Hepatocyte (in vitro differentiated cells): ENCODE results near the gene KAT7. TPM values are rescaled to one million over a fixed set of nuclear protein-coding genes. Genes with fewer than 3 reads are reported as not detected.

Experiments
- DNase-seq: peaks from one replicate; pipeline ENCODE4 v3.0.0-alpha.2; 2016; ENCODE audit warnings: low spot score
- H2AFZ ChIP-seq: fragments of 200-600 bp; sonication (generic); 2 replicates; pipeline ENCODE4 v1.6.0; 2016; ENCODE audit warnings: antibody characterized with exemption, mild to moderate bottlenecking
- H3K27ac ChIP-seq: fragments of 200-600 bp; sonication (generic); 2 replicates; pipeline ENCODE4 v1.5.1; 2016; ENCODE audit warnings: mild to moderate bottlenecking
- H3K27me3 ChIP-seq: fragments of 200-600 bp; sonication (generic); 2 replicates; pipeline ENCODE4 v1.6.1; 2016
- H3K36me3 ChIP-seq: fragments of 200-600 bp; sonication (generic); replicated peaks from 2 replicates; pipeline ENCODE4 v1.5.1; 2016; ENCODE audit warnings: low read depth; ENCODE audit not compliant: insufficient read depth
- H3K4me1 ChIP-seq: fragments of 200-600 bp; sonication (generic); 2 replicates; pipeline ENCODE4 v1.5.1; 2016; ENCODE audit warnings: mild to moderate bottlenecking, moderate library complexity; ENCODE audit not compliant: insufficient read depth
- H3K4me2 ChIP-seq: fragments of 200-600 bp; sonication (generic); 2 replicates; pipeline ENCODE4 v1.6.0; 2016
- H3K4me3 ChIP-seq: fragments of 200-600 bp; sonication (generic); 2 replicates; pipeline ENCODE4 v1.5.1; 2016; ENCODE audit warnings: mild to moderate bottlenecking
- H3K79me2 ChIP-seq: fragments of 200-600 bp; sonication (generic); 2 replicates; pipeline ENCODE4 v1.6.0; 2017; ENCODE audit warnings: mild to moderate bottlenecking
- H3K9me2 ChIP-seq: fragments of 200-600 bp; sonication (generic); replicated peaks from 2 replicates; pipeline ENCODE4 v1.6.0; 2017; ENCODE audit warnings: mild to moderate bottlenecking; ENCODE audit not compliant: insufficient read depth
- H3K9me3 ChIP-seq: fragments of 200-600 bp; sonication (generic); 2 replicates; pipeline ENCODE4 v1.5.1; 2016; ENCODE audit warnings: low read depth, mild to moderate bottlenecking
- H4K20me1 ChIP-seq: fragments of 200-600 bp; sonication (generic); 2 replicates; pipeline ENCODE4 v1.6.0; 2016; ENCODE audit warnings: mild to moderate bottlenecking; ENCODE audit not compliant: insufficient read depth, poor library complexity, severe bottlenecking
- EZH2 ChIP-seq: fragments of 200-600 bp; sonication (generic); IDR thresholded peaks from 2 replicates; pipeline ENCODE4 v1.6.1; 2016; ENCODE audit warnings: antibody characterized with exemption, mild to moderate bottlenecking, borderline replicate concordance
- EZH2phosphoT487 ChIP-seq: fragments of 200-600 bp; sonication (generic); IDR thresholded peaks from one replicate; pipeline ENCODE4 v1.6.1; 2018; ENCODE audit warnings: antibody characterized with exemption, mild to moderate bottlenecking, low read depth, moderate library complexity; ENCODE audit not compliant: unreplicated experiment, severe bottlenecking
- WGBS: methylation state at CpG from one replicate; pipeline ENCODE4 v1.1.6; 2016; ENCODE audit warnings: low lambda C conversion rate; ENCODE audit errors: missing lambda C conversion rate; 5-methylcytosine and 5-hydroxymethylcytosine counted together
- polyA plus RNA-seq: library from polyadenylated mRNA; unstranded; fragments of >200 nt; fragmentation: Nextera tagmentation; extraction: Ambion mirVana; gene quantifications from 2 replicates; pipeline ENCODE4 v1.2.1, GENCODE V29; 2016
- total RNA-seq: library from RNA; depleted of rRNA; stranded (reverse); fragments of >200 nt; gene quantifications from 2 replicates; pipeline ENCODE4 v1.2.3, GENCODE V29; 2014
- TF ChIP-seq, protein P1 (sequence below): fragments of 200-600 bp; sonication (generic); IDR thresholded peaks from 2 replicates; pipeline ENCODE4 v1.5.1; 2016; ENCODE audit warnings: antibody characterized with exemption, mild to moderate bottlenecking; ENCODE audit not compliant: poor library complexity

KAT7 gene
- total and polyA plus RNA-seq, 2 experiments from 2014 or later: 21.4 to 30.1 TPM

DNA sequence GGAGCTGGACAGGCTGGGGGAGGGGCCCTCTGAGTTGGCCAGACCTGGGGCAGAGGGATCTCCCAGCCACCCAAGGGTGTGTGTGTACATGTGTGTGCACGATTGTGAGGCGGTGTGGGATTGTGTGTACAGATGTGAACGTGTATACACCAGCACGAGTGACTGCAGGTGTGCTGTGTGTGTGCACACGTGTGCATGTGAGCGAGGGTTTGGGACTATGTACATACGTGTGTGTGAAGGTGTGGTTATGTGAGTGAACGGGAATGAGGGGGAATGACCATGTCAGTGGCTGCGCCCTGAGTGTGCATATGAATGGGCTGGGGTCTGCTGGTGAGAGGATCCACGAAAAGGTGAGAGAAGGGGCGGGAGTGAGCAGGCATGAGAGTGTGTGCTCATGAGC, 81.8 kb downstream of the KAT7 start:
- Histone ChIP-seq H3K27ac (no peak overlapping the region), H3K4me3 (no peak overlapping the region), H3K9me3 (no peaks in the 10 kb centered on the region), H3K9me2 (no peaks in the 10 kb centered on the region), H3K4me2 (no peak overlapping the region), H3K27me3 (peaks cover 8% of the 10 kb centered on the region), H3K79me2 (no peaks in the 10 kb centered on the region), H3K36me3 (no peaks in the 10 kb centered on the region), H2AFZ (no peak overlapping the region), H4K20me1 (no peaks in the 10 kb centered on the region), H3K4me1 (no peaks in the 10 kb centered on the region)
- DNase-seq: no peak
- TF ChIP-seq EZH2phosphoT487 (no peak), EZH2 (no peak)
- TF ChIP-seq, protein P1, sequence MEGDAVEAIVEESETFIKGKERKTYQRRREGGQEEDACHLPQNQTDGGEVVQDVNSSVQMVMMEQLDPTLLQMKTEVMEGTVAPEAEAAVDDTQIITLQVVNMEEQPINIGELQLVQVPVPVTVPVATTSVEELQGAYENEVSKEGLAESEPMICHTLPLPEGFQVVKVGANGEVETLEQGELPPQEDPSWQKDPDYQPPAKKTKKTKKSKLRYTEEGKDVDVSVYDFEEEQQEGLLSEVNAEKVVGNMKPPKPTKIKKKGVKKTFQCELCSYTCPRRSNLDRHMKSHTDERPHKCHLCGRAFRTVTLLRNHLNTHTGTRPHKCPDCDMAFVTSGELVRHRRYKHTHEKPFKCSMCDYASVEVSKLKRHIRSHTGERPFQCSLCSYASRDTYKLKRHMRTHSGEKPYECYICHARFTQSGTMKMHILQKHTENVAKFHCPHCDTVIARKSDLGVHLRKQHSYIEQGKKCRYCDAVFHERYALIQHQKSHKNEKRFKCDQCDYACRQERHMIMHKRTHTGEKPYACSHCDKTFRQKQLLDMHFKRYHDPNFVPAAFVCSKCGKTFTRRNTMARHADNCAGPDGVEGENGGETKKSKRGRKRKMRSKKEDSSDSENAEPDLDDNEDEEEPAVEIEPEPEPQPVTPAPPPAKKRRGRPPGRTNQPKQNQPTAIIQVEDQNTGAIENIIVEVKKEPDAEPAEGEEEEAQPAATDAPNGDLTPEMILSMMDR: no peak
- whole genome bisulfite sequencing: 94% methylated on average over 11 of the region's 11 CpGs

DNA sequence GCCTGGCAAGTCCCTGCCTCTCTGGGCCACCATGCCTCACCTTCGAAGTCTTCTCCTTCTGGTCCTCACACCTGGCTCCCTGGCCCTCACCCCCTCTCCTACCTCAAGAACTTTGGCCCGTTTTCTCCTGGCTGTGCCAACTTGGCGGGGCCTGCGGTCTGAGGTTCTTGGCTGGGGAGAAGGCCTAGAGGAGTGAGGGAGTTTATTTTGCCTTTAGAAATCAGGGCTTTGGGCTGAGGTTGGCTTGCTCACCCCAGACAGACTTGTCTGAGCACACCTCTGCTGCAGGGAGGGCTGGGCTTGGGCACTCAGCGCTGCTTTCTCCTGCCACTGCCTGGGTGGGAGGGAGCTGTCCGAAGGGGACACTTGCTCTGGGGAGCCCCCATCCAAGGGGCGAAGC, 82.7 kb downstream of the KAT7 start:
- DNase-seq: no peak
- H3K79me2 ChIP-seq: no peaks in the 10 kb centered on the region
- TF ChIP-seq EZH2phosphoT487 (no peak), EZH2 (no peak)
- TF ChIP-seq, protein P1: no peak
- H3K9me2 ChIP-seq: no peaks in the 10 kb centered on the region
- no peaks in the 10 kb centered on the region for H3K4me1 ChIP-seq
- H3K9me3 ChIP-seq: no peaks in the 10 kb centered on the region
- H3K27ac ChIP-seq: no peak overlapping the region
- H4K20me1 ChIP-seq: no peaks in the 10 kb centered on the region
- no peak overlapping the region for H2AFZ ChIP-seq
- 88% methylated on average over 5 of the region's 7 CpGs for WGBS
- H3K4me3 ChIP-seq: no peak overlapping the region
- no peak overlapping the region for H3K4me2 ChIP-seq
- H3K36me3 ChIP-seq: no peaks in the 10 kb centered on the region
- peaks cover 8% of the 10 kb centered on the region for H3K27me3 ChIP-seq

DNA sequence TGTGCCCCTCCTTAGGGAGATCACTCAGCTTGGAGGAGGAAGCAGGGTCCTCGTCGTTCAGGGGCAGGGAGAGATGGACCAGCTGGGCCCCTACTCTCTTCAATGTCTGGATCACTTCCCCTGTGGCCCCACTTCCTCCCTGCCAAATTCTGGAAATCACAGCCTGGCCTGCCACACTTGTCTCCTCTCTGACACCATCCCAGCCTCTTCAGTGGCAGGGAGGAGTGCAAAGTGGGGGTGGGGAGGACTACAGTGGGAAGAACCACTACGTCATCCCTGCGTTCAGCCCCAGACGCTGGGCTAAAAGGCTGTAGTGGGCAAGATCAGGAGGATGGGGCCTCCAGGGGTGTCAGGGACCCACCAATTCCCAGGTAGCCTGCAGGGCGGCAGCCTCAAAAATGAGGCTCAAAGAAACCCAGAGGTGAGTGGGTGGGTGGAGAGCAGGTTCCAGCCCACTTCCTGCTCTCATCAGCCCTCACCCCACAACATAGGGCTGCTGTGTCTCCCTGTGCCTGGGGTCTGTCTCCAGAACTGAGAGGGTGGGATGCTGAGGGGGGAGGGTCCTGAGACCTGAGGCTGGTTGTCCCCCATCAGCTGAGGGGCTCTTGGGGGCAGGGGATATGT, 84.4 kb downstream of the KAT7 start:
- 80% methylated on average over 6 of the region's 6 CpGs for WGBS
- no peaks in the 10 kb centered on the region for H3K79me2 ChIP-seq
- no peak overlapping the region for H3K4me2 ChIP-seq
- TF ChIP-seq EZH2phosphoT487: no peak
- TF ChIP-seq EZH2: no peak
- TF ChIP-seq, protein P1: no peak
- no peaks in the 10 kb centered on the region for H3K9me3 ChIP-seq
- peaks cover 8% of the 10 kb centered on the region for H3K27me3 ChIP-seq
- no peaks in the 10 kb centered on the region for H3K36me3 ChIP-seq
- H2AFZ ChIP-seq: no peak overlapping the region
- H4K20me1 ChIP-seq: no peaks in the 10 kb centered on the region
- no peak for DNase-seq
- no peaks in the 10 kb centered on the region for H3K9me2 ChIP-seq
- H3K27ac ChIP-seq: no peak overlapping the region
- no peak overlapping the region for H3K4me3 ChIP-seq
- H3K4me1 ChIP-seq: no peaks in the 10 kb centered on the region

DNA sequence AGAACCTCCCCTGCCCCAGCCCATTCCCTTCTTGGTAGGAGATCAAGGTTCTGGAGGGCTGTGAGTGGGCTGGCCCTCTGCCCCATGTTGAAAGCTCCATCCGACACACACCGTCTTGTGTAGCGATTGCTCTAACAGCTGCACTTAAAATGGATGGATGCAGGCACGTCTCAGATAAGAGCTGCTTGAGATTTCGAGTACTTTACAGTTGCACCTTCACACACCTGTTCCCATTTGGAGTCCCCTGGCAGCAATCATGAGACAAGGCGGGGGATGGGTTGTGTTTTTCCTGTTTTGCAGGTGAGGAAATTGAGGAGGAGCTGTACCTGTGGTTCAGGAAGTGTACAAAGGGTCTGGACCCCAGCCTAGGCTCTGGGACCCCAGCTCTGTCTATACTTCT, 85.0 kb downstream of the KAT7 start:
- DNase-seq: no peak
- WGBS: 65% methylated on average over 6 of the region's 6 CpGs
- Histone ChIP-seq H3K27ac (no peak overlapping the region), H3K4me1 (no peaks in the 10 kb centered on the region), H3K36me3 (no peaks in the 10 kb centered on the region), H3K79me2 (no peaks in the 10 kb centered on the region), H3K9me2 (no peaks in the 10 kb centered on the region), H3K27me3 (peaks cover 8% of the 10 kb centered on the region), H4K20me1 (no peaks in the 10 kb centered on the region), H3K9me3 (no peaks in the 10 kb centered on the region), H3K4me3 (no peak overlapping the region), H2AFZ (no peak overlapping the region), H3K4me2 (no peak overlapping the region)
- TF ChIP-seq, protein P1: no peak
- no peak for TF ChIP-seq EZH2
- no peak for TF ChIP-seq EZH2phosphoT487
